ENCODE measurements around the gene GPR161. TPM values are rescaled to one million over a fixed set of nuclear protein-coding genes. Genes with fewer than 3 reads are reported as not detected.

The GPR161 gene
- total and polyA plus RNA-seq, 12 donors = 0.93 to 3.3 (median 2.3) TPM

DNA sequence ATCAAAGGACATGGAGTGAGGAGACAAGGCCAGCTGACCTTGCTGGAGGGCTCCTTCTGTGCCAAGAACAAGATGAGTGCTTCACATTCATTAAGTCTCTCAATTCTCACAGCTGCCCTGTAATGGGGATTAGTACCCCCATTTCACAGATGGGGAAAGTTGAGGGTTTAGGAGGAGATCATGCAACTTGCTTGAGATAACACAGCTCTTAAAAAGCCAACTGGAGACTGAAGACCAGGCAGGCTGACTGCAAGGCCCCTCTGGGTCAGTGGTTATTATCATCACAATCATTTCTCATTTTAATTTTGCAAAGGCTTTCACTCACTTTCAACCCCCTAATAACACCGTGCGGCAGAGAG lies 46.8 kb downstream of the GPR161 start:
- peaks cover 0 to 20% (median 0%) of the 10 kb centered on the region in 9 donors for H3K36me3 ChIP-seq
- ATAC-seq = no peak
- H3K4me3 ChIP-seq = no peak overlapping the region
- intact Hi-C loops (cut with DNase I) = loop anchor here in 7 of 10 donors (5.0 to 10.0 kb wide), 8 partner anchors 32 to 375 kb away; partner anchors contain the start of genes DCAF6 (in 2 of the 7), MPC2 (in 2 of the 7) and MPZL1 (in 2 of the 7)
- H3K27me3 ChIP-seq = no peaks in the 10 kb centered on the region
- TF ChIP-seq, protein P1, sequence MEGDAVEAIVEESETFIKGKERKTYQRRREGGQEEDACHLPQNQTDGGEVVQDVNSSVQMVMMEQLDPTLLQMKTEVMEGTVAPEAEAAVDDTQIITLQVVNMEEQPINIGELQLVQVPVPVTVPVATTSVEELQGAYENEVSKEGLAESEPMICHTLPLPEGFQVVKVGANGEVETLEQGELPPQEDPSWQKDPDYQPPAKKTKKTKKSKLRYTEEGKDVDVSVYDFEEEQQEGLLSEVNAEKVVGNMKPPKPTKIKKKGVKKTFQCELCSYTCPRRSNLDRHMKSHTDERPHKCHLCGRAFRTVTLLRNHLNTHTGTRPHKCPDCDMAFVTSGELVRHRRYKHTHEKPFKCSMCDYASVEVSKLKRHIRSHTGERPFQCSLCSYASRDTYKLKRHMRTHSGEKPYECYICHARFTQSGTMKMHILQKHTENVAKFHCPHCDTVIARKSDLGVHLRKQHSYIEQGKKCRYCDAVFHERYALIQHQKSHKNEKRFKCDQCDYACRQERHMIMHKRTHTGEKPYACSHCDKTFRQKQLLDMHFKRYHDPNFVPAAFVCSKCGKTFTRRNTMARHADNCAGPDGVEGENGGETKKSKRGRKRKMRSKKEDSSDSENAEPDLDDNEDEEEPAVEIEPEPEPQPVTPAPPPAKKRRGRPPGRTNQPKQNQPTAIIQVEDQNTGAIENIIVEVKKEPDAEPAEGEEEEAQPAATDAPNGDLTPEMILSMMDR (IDR thresholded peaks at IDR 0.05) = no peak
- no peak for DNase-seq
- H3K9me3 ChIP-seq = no peaks in the 10 kb centered on the region
- H3K27ac ChIP-seq = no peak overlapping the region
- peaks cover under 1 to 20% (median 8%) of the 10 kb centered on the region in 9 donors for H3K4me1 ChIP-seq
- 95 to 96% methylated on average over 2 of the region's 2 CpGs for WGBS, 2 donors

DNA sequence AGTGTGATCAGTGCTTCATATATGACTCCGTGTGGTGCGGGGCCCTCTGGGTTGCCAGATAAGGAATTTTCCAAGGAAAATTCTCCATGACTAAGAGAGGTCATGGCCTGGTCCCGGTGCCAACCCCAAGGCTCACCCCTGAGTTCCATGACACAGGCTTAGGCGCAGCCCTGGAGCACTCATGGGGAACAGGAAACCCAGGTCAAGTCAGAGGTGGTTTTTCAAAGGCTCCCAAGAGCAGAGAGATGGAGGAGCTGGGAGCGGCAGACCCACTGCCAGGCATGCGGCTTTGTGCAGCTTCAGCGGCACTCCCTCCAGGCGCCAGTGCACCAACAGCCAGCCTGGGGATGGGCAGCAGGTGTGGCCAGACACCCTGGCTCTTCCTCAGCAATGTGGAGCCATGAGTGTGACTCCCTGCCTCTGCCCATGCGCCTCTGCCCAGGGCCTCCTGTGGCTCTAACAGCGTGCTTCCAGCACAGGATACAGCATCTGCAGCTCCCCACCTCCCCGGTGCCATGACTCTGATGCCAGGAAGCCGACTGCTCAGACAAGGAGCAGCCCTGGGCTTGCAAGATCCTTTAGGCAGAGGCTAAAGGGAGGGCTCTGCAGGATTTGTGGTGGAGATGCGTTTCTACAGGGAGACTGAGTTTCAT lies 47.3 kb downstream of the GPR161 start:
- H3K4me3 ChIP-seq = no peak overlapping the region
- DNase-seq (no peak), ATAC-seq (no peak)
- WGBS, 2 donors = 91 to 94% methylated on average over 13 of the region's 13 CpGs
- TF ChIP-seq, protein P1 (IDR thresholded peaks at IDR 0.05) = no peak
- no peaks in the 10 kb centered on the region for H3K27me3 ChIP-seq
- no peaks in the 10 kb centered on the region for H3K9me3 ChIP-seq
- intact Hi-C loops (cut with DNase I) = loop anchor here in 5 of 10 donors (5.0 to 10.0 kb wide), 6 partner anchors 33 to 375 kb away; partner anchors contain the start of genes DCAF6 (in 2 of the 5), MPC2 (in 2 of the 5) and MPZL1 (in 2 of the 5)
- no peak overlapping the region for H3K27ac ChIP-seq
- H3K36me3 ChIP-seq = peaks cover 0 to 19% (median 0%) of the 10 kb centered on the region in 9 donors
- H3K4me1 ChIP-seq = peaks cover 2 to 25% (median 12%) of the 10 kb centered on the region in 9 donors

DNA sequence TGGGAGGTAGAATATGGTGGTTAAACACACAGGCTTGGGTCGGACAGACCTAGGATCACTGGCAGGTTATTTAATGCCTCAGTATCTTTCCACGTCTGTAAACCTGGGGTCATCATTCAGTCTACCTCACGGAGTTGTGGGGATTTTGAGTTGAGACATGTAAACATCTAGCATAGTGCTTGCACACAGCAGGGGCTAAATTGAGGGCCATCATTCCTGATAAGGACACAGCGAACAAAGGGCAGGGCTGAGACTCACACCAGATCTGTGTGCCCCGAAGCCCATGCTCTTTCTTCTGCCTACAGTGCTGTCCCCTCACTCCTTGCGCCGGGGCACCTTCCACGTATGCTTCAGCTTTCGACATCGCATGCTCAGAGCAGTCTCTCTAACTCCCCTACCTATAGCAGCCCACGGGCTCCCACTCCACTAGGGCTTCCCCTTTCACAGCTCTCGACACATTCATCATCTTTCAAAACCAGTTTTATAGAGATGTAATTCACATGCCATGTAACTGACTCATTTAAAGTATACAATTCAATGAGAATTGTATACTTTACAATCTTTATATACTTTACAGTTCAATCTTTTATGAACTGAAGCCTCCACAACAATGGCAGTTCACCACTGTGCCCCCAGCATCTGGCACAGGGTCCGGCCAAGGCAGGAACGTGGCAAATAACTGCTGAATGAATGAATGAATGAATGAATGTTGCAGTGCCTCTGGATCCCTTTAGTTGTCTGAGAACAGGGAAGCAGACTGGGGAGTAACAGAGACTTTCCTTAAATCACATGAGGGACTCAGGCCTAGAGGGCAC lies 48.0 kb downstream of the GPR161 start:
- WGBS, 2 donors = 96 to 97% methylated on average over 14 of the region's 14 CpGs
- no peaks in the 10 kb centered on the region for H3K27me3 ChIP-seq
- intact Hi-C loops (cut with DNase I) = loop anchor here in 5 of 10 donors (5.0 to 10.0 kb wide), 6 partner anchors 34 to 374 kb away; partner anchors contain the start of genes DCAF6 (in 2 of the 5), MPC2 (in 2 of the 5) and MPZL1 (in 2 of the 5)
- ATAC-seq (no peak), DNase-seq (no peak)
- H3K9me3 ChIP-seq = no peaks in the 10 kb centered on the region
- H3K4me1 ChIP-seq = peaks cover 2 to 32% (median 16%) of the 10 kb centered on the region in 9 donors
- TF ChIP-seq, protein P1 (IDR thresholded peaks at IDR 0.05) = no peak
- H3K27ac ChIP-seq = no peak overlapping the region
- peaks cover 0 to 18% (median 0%) of the 10 kb centered on the region in 9 donors for H3K36me3 ChIP-seq
- H3K4me3 ChIP-seq = no peak overlapping the region

DNA sequence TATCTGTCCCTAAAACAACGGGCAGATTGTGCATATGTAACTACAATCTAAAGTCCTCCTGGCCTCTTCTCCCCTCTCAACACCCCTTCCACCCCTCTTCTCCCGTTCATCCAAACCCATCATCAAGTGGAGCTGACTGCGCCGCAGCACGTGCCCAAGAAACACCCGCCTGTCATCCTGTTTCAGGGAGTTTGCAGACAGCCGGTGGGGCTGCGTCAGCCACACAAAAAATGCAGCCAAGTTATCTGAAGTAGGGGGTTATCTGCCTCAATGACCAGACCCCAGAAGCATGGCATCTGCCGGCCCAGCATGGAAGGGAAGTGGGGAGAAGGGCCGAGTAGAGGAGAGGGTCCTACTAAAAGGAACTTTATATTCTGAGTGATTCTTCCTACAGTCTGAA lies 49.0 kb downstream of the GPR161 start:
- no peak overlapping the region for H3K27ac ChIP-seq
- ATAC-seq (no peak), DNase-seq (no peak)
- H3K9me3 ChIP-seq = no peaks in the 10 kb centered on the region
- TF ChIP-seq, protein P1 (IDR thresholded peaks at IDR 0.05) = no peak
- peaks cover 2 to 36% (median 16%) of the 10 kb centered on the region in 9 donors for H3K4me1 ChIP-seq
- 66 to 84% methylated on average over 10 of the region's 10 CpGs for WGBS, 2 donors
- no peaks in the 10 kb centered on the region for H3K27me3 ChIP-seq
- H3K36me3 ChIP-seq = peaks cover 0 to 20% (median 0%) of the 10 kb centered on the region in 9 donors
- intact Hi-C loops (cut with DNase I) = loop anchor here in 5 of 10 donors (5.0 to 10.0 kb wide), 6 partner anchors 35 to 373 kb away; partner anchors contain the start of genes DCAF6 (in 2 of the 5), MPC2 (in 2 of the 5) and MPZL1 (in 2 of the 5)
- H3K4me3 ChIP-seq = no peak overlapping the region

Measured in heart right ventricle (tissue), 16 donors.